SH-SY5Y (cell line): ENCODE results near the gene TBCD.

Experiments
- GATA2 ChIP-seq: IDR thresholded peaks from 2 replicates; pipeline ENCODE4 v1.6.1; 2011; ENCODE audit warnings: mild to moderate bottlenecking, low read depth, low read length
- GATA3 ChIP-seq: IDR thresholded peaks from 2 replicates; pipeline ENCODE4 v1.6.1; 2011; ENCODE audit warnings: low read depth, mild to moderate bottlenecking, low read length, moderate library complexity

DNA sequence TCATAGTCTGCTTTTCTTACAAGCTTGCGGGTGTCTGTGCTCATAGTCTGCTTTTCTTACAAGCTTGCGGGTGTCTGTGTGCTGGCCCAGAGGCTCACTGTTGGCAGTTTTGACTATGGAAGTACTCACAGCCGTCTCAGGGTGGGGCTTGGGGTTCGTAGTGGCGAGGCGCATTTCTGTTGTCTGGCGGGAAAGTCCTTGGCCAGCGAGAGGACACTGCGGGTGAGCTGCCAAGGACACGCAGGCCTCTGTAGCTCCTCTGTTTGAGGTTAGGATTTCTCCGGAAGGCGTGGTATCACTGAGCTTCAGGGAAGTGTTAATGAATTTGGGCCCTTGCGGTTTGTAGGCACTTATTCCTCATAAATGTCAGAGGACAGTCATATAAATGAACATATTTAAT lies 13.5 kb downstream of the TBCD start:
- TF ChIP-seq GATA2 (no peak), GATA3 (no peak)
